Stimulated activated CD8-positive, alpha-beta memory T cell treated with anti-CD3 and anti-CD28 coated beads, Interleukin-7, amount 100 ng/mL, for 24 hours (primary cell): ENCODE data around the gene RPGRIP1L.

Experiments
- DNase-seq: peaks from one replicate; pipeline ENCODE4 v3.0.0-alpha.2; 2020; ENCODE audit warnings: low read depth

Gene RPGRIP1L

DNA sequence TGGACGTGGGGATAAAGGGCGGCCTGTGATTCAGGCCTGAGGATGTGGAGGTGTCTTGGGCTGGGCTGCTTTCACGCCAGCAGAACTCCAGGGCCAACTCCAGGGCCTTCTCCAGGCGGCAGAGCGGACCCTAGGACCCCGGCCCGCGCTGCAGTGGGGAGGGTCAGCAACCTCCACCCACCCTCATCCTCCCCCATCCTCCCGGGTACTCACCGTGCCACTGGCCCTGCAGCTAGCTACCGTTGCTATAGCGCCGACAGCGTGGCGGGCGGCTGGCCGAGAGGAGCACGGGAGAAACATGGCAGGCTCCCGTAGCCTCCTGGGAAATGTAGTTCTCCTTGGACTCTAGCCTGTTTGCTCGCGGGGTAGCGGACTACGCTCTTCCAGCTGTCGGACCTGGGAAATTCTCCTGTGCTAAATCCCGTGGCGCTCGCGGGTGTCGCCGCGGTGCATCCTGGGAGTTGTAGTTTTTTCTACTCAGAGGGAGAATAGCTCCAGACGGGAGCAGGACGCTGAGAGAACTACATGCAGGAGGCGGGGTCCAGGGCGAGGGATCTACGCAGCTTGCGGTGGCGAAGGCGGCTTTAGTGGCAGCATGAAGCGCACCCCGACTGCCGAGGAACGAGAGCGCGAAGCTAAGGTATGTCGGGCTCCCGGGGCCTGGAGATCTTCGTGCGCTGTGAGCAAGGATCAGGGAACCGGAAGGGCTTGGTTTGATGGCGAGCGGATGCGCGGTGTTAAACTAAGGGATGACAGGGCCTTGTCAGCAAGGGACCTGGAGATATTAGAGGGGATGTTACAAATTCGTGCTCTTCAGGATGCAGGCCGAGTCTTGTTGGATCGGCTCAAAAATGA lies at the start of gene RPGRIP1L, which contains the start of gene FTO:
Gene RPGRIP1L, minus strand, starts transcription at position 270 of the 855 bp plus-strand sequence. CDS start 3,136 bp downstream, outside the sequence.
Gene FTO, plus strand, starts transcription at position 567 of the 855 bp plus-strand sequence.
- DNase-seq: peak; percentile 98

DNA sequence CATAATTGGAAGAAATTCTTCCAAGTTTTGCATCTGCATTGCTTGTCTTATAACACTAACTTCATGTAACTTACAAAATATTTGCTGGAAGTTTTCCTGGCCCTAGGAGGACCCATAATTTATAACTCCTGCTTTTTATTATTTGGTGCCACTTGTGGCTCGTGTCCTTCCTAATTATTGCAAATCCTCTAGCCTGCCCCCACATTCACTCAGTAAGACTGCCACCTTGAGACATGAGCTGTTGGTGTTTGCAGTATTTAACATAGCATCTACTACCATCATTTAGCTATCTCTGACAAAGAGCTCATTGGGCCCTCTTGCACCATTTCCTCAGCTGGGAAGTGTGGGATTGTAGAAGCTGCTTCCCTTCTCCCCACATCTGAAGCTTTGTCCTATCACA lies 49.8 kb upstream of the RPGRIP1L start:
- DNase-seq: no peak

DNA sequence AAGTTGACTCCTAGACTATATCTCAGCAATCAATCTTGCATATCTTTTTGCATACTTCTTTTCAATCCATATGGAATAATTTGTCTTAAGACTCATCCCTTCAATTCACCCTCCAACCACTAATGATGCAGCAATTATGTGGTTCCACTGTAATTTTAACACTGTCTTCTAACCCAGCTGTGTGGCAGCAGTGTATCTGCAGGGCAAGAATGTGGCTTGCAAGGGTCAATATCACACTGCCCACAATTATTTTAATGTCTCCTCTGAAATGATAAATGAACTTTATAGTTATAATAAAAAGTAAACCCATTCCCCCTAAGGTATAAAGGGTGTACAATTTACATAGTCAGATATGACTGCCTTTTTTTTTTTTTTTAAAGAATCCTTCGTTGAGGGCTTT lies 48.9 kb upstream of the RPGRIP1L start:
- no peak for DNase-seq

DNA sequence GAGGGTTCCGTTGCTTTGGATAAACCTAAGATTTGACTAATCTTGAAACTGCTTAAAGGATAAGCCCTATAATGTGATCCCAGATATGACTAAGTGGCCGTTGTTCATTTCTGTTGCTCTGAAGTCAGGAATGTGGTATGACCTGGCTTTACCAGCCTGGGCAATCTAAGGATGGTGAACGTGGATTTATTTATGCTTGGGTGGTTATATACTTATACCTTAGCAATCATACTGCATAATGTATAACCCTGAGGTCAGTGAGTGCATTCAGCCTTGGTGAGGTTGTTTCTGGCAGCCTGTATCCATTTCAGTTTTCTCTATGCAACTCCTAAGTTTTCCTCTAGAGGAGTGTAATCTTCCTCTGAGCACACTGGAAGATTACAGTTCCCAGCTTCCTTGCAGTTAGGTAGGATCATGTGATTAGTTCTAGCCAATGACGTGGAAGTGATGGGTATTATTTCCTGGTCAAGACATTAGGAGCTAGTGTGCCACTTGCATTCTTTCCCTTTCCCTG lies 42.2 kb upstream of the RPGRIP1L start:
- DNase-seq: no peak

DNA sequence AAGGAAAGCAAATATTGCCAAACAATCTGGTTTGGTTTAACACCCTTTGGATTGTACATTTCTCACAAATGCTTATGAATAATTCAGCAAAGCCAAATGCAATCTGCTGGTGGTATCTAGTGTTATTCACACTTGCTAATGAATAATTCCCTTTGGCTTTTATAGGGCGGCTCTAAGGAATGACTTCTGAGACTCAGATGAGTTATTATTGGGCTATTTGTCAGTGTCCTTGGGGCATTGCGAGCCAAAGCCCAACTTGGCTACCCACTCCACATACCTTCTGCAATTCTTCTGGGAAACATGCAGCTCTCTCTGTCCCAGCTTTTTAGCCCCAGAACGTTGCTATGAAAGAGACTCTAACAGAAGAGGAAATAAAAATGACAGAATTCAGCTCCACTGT lies 41.4 kb upstream of the RPGRIP1L start:
- DNase-seq: no peak

DNA sequence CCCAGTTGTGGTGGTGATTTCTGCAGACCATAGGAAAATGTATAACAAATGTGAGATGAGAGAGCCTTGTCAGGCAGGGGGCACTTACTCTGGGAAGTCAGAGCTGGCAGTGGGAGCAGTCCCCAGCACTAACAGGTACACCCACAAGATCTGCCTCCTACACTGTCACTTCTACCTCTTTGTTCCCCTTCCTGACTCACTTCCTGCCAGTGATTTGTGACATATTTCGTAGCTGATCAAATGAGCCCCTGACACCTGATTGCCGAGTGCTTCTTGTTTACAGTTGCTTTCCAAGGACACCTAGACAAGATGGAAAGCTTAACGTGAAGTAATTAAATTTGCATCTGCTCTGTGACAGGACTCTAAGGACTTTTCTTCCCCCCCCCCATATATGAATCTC lies 40.8 kb upstream of the RPGRIP1L start:
- no peak for DNase-seq

DNA sequence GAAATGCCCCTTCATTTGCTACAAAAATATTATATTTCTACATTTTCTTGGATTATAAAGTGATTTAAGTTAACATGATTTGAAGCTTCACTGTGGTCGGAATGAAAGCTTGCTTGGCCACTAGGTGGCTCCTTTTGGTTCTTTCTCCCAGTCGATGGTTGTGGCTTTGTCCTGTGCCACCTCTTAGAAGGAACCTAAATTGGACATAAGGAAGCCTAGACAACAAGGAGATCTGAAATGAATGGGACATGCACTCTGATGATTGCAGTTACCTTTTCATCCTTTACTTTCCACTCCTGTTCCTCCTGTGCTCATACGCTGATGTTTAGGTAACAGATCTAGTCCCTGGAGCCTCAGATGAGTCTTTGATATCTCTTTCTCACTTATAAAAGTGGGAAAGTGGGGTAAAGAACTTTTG lies 39.5 kb upstream of the RPGRIP1L start:
- no peak for DNase-seq

DNA sequence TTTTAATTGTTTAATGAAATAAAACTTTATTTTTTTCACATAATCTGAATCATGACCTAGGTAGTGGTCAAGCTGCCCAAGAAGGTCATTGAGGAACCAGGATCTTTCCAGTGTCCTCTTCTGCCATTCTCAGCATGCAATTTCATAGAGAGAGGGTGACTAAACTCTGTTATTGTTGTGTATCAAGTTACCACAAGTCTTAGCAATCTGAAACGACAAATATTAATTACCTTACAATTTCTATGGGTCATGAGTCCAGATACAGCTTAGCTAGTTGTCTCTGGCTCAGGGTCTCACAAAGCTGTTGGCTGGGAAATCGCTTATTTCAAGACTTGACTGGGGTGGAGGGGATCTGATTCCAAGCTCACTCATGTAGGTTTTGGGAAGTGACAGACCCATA lies 37.9 kb upstream of the RPGRIP1L start:
- DNase-seq: no peak

DNA sequence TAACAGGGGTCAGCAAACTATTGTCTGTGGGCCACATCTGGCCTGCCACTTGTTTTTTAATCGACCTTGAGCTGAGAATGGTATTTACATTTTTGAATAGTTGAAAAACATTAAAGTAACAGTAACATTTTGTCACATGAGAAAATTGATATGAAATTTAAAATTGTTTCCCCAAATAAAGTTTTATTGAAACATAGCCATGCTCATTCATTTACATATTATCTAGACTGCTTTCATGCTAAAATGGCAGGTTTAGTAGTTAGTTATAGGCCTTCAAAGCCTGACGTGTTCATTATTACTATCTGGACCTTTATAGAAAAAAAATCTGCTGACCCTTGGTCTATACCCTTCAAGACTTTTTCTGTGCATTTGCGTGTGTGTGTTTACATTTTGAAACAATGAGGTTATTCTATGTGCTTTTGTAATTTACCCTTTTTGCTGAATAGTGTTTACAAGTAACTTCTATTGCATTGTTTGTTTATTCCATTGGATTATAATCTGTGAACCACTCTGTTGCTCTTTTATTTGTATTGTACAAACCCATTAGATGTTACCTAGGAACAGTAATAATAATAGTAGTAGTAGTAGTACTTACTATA lies 37.4 kb upstream of the RPGRIP1L start:
- no peak for DNase-seq

DNA sequence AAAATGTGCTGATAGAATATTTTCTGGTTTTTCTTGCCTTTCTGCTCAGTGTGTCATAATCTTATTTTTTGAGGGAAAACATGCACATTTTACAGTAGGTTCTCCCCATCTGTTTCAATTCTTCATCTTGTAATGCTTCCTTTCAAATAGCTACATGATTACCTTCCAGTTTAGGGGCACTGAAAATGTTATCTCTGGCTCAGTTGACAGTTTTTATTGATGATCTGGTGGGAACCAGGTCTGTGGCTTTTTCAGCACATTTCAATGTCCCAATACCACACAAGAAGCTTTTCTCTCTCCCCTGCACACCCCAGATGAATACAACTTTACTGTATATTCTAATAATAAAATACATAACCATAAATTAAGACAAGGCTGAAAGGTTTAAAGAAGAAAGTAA lies 36.8 kb upstream of the RPGRIP1L start:
- DNase-seq: no peak

DNA sequence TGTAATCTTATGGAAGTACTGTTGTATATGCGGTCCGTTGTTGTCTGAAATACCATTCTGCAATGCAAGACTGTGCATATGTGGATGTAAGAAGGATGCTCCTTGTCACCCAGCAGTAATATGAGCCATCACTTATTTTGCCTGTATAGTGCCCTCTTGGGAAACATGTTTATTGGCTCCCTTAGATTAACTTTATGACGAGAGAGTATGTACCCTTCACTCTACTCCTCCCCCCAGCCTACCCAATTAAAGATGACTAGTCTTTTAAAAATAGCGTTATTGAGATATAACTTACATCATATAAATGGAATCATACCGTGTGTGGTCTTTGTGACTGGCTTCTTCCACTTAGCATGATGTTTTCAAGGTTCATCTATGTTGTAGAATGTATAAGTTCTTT lies 33.9 kb upstream of the RPGRIP1L start:
- DNase-seq: no peak

DNA sequence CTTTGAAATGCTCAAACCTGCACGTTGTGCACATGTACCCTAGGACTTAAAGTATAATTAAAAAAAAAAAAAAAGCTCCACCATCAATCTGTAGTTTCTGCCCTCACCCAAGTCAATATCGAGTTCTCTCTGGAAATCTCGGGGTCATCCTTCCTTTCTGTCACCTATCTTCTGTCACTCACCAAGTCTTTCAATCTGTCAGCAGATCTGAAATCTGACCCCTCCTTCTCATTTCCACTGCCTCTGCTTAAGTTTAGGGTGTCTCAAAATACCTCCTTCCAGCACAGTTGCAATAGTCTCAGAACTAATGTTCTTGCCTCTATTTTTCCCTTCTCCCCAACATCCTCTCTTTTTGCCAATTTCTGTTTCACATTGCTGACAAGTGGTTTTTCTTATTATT lies 32.6 kb upstream of the RPGRIP1L start:
- DNase-seq: no peak

DNA sequence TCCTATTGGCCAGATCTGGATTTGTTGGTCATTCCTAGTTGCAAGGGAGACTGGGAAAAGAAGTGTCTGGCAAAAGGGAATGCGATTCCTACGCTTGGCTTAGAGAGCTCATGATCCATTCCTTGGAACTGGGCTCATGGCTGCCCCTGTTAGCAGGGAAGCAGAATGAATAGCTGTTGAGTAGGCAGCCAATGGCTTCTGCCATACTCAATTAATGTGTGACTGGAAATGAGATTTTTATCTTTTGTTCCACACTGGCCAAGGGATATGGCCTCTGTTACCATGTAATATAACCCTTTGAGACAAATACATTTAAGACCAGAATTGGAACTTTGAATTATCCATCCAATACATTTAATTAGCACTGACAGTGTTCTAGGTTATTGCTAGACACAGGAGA lies 31.2 kb upstream of the RPGRIP1L start:
- no peak for DNase-seq

DNA sequence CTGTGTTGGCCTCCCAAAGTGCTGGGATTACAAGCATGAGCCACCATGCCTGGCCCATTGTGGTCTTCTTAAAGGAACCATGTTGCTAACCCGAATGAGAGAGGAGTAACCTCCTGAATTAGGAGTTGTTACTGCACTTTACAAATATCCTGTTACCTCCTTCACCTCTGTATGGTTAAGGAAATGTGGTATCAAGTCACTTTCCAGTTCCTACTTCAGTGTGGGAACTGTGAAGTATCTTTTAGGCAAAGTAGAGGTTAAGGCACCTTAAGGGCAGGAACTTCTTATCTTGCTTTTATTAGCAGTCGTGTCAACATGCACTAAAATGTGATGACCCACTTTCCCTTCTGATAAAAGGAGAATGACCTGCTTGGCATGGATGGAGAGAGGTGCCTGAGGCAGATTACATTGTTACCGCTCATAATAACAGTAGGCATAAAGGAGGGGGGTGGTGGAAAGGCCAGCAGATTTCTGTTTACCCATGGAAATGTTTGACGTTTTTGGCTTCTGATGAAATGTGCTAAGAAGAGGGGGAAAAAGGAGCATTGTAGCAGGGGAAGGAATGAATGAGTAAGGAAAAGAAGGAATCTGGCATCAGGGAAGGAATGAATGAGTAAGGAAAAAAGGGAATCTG lies 28.8 kb upstream of the RPGRIP1L start:
- no peak for DNase-seq

DNA sequence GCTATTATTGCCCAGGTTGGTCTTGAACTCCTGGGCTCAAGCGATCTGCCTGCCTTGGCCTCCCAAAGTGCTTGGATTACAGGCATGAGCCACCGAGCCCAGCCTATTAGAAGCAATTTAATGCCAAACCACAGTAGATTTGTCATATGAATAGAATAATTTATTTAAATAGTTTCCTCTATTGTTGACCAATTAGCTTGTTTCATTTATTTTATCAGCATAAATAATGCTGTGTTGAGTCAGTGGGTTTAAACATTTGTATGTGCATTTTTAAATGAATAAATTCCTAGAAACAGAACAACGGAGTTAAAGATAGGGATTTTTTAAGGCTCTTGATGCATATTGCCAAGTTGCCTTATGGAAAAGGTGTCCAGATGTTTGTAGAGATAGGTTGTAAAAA lies 27.0 kb upstream of the RPGRIP1L start:
- no peak for DNase-seq

DNA sequence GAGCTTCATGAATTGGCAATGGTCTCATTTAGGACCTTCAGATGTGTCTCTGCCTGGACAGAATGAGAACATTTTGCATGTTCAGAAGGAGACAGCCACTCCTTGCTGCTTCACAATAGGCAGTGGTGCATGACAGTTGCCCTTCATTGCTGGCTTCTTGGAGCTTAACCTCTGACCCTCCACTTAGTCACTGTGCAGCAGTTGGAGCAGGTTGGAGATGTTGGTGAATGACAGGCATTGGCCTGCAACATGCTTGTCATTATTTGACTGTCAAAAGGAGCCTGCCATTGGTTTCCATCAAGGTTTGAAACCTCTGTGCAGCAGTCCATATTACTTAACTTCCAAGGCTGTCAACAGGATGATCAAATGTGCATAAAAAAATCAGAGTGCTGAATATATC lies 23.0 kb upstream of the RPGRIP1L start:
- no peak for DNase-seq

DNA sequence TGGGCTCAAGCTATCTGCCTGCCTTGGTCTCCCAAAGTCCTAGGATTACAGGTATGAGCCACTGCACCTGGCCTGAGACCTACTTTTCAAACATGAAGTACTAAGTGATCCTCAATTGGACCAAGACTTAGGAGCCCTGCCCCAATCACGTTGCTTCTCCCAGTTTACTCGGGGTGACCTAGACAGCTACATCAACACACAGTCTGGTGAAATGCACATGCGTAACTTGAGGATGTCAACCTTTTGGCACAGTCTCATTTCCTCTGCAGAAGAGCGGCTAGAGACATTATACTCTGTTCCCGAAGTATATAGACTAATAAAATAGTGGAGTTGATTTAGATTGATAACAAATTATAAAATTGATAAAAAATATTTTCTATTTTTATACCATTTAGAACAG lies 17.4 kb upstream of the RPGRIP1L start:
- DNase-seq: no peak

DNA sequence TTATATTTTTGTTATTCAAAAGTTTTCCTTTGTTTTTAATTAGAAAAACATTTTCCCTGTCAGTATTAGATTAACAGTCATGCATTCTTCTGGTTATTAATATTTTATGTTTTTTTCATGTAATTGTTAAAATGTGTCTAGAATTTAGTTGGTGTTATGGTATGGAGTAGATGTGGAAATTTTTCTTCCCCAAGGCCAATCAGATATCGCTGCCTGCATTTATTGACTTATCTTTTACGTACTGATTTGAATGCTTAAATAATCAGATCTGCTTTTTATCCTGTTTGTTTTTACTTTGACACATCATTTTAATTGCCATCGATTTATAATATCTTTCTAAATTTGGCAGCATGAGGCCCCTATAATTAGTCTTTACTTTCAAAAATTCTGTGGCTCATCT lies 13.9 kb upstream of the RPGRIP1L start:
- DNase-seq: no peak

DNA sequence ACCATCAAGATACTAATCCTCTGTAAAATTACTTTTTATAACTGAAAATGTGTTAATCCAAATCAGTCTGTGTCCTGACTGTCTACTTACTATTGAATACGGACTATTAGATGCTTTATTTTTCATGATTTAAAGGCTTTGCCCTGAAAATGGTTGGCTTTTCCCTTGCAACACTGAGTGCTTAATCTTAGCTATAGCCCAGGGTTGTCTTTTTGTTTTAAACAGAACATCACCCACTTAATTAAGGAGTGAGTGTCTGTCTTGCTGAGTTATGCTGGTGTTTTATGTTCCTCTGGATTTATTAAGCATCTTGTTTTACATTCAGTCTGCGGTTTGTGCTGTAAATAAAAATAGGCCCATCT lies 11.3 kb upstream of the RPGRIP1L start:
- DNase-seq: no peak

DNA sequence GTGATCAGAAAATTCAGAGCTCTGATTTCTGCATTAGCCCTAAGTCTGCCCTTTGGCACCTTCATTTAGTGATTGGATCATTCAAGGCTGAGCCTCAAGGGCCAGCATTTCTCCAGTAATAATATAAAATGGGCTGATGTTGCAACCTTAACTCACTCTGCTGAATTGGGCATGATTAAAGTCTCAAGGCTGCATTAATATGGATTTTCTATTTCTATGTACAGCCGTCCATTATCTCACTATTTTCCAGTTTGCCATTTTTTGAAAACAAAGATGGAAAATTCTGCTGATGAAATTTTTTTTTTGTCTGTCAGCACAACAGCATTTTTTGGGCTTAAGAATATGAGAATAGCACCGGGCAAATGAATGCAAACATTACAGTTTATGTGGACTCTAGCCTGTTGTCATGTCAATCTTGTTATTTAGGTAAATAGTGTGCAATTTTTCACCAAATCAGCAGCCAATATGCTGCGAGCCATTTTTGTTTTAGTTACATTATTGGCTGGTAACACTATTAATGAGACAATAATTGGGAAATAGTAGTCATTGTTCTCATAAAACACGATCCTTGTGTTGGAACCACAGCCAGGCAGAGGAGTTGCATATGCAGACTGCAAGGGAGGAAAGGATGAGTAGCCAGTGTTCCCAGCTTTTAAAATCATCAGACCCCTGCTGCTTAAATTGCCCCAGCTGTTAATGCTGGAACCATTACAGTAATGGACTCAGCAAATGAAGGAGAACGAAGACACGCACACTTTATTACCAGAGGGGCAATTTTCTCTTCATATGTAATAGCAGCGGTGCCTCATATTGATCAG lies 10.8 kb upstream of the RPGRIP1L start:
- DNase-seq: no peak

DNA sequence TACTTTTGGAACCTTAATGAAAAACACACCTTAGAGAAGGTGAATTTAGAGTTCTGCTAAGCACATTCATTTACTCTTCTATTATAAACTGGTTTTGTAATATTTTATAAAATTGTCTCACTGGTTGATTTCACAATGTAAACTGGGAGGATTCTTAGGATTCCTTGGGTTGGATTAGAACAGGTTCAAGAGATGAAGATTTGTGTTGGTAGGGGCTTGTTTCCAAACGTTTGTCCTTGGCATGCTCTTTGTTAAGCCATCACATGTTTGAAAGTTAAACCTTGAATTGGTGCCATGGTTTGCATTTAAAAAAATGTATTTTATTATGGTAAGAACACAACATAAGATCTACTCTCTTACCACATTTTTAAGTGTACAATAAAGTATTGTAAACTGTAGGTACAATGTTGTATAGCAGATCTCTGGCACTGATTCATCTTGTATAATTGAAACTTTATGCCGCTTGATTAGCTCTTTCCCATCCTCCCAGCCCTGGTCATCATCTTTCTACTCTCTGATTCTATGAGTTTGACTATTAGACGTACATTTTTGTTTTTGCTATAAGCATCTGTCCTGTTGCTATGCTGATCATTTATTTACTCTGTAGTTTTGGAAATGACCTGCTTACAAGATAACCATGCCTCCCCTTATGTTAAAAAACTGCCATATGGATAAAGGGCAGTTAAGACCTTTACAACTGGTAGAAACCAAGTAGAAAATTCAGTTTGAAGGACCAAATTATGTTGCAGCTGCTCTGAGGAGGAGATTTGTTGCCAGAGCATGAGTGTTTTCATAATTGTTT lies 9.9 kb upstream of the RPGRIP1L start:
- DNase-seq: no peak
